NCI-H748 treated with DMSO at 0.1 percent for 48 hours (cell line): ENCODE data around the gene CRYGS.
A peak's percentile ranks its signal among the peaks of the same experiment; 100 is the strongest.
"Not testable (repeated sequence)": the region's sequence is repeated elsewhere in the genome, so short reads cannot be mapped to it uniquely, and the experiment has no call there.

Experiments
- DNase-seq: peaks from one replicate; lab custom pipeline; 2025; lab: John Stamatoyannopoulos, UW

The CRYGS gene

GRCh38 chr3:186544281-186544680 lies at the start of gene CRYGS:
CRYGS (minus strand) TSS chr3:186544380; CDS start chr3:186544326, 54 bp downstream.
- no peak for DNase-seq

GRCh38 chr3:186593862-186594261 lies 49.7 kb upstream of the CRYGS start:
- DNase-seq, result no peak

DNA sequence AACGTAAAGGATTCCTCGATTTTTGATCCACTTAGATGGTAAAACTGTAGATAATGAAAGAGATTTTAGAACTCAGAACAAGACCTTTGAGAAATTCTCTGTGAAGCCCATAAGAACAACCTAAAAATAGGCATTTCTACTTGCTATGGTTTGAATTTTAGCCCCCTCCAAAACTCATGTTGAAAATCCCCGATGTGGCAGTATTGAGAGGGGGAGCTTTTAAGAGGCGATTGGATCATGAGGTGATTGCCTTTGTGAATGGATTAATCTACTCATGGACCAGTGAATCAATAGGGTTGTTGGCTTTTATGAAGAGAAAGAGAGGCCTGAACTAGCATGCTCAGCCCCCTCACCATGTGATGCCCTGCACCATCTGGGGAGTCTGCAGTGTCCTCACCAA lies 48.5 kb upstream of the CRYGS start:
- DNase-seq, result no peak

DNA sequence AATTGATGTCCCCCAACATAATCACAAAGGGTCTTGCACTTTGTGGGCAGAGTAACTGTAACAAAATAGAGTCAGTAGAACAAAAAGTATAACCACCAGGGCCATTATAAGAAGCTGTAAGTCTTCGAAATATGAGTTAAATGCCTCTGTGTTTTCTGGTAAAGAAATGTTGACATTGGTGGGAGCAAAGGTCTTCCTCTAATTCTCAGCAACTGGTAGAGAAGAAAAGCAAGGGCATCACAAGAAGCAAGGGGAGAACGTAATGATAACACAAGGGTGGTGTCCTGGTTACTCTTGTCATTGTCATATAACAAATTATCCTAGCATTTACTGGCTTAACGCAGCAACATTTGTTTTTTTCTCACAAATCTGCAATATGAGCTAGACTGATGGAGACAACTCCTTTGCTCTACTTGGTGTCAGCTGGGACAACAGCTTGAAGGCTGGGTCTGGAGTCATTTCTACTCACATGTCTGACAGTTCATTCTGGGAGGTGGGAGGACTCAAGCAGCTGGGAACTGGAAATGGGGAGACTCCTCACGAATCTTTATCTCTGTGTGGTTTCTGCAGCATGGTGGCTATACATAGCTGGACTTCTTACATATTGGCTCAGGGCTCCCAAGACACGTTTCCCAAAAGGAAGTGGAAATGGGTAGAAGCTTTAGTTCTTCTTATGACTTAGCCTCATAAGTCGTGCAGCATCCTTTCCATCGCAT lies 46.6 kb upstream of the CRYGS start:
- no peak for DNase-seq

DNA sequence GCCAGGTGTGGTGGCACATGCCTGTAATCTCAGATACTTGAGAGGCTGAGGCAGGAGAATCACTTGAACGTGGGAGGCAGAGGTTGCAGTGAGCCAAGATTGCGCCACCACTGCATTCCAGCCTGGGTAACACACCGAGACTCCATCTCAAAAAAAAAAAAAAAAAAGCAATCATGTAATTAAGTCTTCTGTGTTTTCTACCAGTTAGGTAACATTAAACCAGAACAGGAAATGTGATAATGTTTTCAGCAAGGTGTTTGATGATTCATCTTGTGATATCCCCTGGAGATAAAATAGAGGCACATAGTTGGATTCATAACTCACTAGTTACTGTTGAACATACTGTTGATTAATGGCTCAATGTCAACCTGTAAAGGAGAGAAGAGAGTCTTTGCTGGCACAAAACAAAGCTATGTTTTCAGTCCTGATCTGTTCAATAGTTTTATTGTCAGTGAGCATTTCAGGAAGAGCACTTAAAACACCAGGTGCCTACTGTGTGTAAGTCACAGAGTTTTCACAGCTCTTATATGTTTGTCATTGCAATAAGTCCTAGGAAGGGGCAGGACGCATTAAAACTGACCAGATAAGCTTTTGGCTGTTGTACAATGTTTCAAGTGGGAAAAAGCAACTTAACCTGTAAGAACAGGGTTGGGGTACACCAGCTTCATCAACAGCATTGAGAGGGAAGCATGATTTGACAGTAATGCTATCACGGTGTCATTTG lies 45.8 kb upstream of the CRYGS start:
- no peak for DNase-seq

DNA sequence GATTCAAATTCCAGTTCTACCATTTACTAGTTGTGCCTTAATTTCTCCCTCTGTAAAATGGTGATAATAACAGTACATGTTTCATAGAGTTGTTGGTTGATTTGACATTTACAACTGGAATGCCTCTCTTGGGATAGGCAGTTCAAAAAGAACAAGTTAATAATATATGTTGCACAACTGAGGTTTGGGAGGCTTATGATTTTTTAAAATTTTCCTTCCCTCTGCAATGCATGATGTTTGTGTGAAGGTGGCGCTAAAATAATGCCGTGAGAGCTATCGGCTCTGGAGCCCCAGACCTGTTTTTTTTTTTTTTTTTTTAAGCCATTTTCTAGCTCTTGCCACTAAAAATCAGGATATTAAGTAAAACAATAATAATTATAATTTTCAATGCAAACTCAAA lies 44.9 kb upstream of the CRYGS start:
- DNase-seq, result no peak

DNA sequence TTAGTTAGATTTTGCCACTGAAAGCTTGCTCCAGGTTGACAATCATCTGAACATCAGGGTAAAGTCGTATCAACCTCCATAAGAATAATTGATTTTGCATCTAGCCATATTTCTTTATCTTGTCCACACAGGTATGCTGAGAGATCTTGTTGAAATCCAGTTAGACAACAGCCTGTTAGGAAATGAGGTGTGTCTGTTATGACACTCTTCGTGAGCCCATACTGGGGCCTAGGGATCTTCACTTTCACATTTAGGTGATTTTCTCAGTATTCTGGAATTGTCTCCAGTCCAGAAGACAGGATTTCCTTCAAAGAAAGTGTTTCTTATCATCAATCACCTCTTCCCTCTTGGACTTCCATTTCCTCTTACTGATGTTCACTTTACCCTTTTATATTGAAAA lies 44.5 kb upstream of the CRYGS start:
- no peak for DNase-seq

DNA sequence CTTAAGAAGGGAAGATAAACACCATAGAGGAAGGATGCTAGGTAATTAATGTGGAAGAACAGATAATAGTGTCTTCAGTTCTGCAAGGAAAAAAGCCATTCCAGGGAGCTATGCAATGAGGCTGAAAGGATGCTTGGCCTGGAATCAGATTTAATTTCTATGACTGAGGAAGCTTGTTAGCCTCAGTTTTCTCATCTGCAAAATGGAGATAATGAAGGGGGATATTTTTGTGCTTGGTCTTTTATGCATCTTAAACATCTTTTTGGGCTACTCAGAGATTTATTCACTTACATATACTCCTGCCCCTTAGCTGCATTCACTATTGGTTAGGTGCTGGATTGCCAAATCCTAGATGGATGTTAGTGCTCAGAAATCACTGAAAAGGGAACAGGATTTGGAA lies 43.0 kb upstream of the CRYGS start:
- no peak for DNase-seq

GRCh38 chr3:186586245-186586644 lies 42.1 kb upstream of the CRYGS start:
- DNase-seq, result not testable (repeated sequence)

DNA sequence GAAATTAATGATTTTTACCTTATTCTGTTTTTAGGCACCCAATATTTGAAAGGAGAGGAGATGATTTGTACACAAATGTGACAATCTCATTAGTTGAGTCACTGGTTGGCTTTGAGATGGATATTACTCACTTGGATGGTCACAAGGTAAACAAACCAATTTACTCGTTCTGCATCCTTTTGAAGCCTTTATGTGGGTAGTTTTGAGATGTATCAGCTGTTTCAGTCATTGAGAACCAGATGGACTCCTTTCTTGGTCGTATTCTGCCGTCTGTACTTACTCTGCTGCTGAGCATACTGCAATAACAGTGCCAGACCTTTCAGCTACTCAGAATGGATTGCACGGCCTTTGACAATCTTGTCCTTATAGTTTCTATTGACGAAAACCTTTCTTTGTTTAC lies 39.7 kb upstream of the CRYGS start:
- DNase-seq, result no peak

DNA sequence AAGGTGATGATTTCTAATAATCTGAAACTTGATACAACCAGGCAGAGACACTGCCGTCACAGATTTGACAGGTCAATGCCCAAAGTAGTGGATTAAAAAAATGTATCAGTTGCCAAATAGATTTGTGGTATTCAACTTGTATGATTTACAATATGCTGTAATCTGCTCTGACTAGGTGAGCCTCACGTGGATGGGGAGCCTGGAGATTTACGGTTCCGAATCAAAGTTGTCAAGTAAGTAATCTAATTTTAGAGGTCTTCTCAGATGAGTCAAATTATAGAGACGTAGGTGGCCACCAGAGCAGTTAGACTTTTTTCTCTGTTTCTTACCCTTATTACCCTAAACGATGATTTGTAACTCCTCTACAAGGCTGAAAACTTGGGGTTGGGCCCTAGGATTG lies 38.4 kb upstream of the CRYGS start:
- no peak for DNase-seq

GRCh38 chr3:186580785-186581184 lies 36.6 kb upstream of the CRYGS start:
- DNase-seq, result no peak

DNA sequence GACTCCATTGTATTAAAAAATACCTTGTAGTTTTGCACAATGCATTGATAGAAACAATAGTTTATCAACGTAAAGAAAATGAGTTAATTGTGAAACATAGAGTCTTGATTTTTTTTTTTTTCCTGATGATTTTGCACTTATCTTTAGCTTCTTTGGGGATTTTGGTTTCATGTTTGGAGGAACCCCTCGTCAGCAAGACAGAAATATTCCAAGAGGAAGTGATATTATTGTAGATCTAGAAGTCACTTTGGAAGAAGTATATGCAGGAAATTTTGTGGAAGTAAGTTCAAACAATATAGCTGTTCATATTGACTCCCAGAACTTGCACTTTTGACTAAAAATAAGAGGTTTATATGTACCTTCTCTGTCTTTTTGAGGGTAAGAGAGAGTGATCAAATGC lies 33.3 kb upstream of the CRYGS start:
- DNase-seq, result no peak

DNA sequence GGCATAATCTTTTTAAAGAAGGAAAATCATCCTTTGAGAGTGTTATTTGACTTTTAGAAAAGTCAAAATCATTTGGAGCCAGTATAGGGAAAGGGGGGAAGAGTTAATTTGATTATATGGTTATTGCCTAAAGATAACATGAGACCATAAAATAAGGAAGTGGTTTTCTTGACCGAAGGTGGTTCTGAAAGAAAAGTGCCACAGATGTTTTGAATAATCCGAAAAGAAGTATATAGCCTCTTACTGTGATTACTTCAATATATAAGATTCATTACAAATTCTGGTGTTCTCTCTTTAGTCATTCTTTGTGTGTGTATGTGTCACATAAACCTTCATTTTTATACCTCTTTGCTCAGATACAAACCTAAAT lies 27.4 kb upstream of the CRYGS start:
- DNase-seq, result no peak

GRCh38 chr3:186570941-186571643 lies 26.9 kb upstream of the CRYGS start:
- DNase-seq, result no peak

- peak; percentile 92 for DNase-seq
These were observed 26.1 kb upstream of the CRYGS start, which contains the start of gene DNAJB11 for GRCh38 chr3:186570096-186570940. DNAJB11 (plus strand) TSS chr3:186570720; CDS start chr3:186570898, 178 bp downstream.

DNA sequence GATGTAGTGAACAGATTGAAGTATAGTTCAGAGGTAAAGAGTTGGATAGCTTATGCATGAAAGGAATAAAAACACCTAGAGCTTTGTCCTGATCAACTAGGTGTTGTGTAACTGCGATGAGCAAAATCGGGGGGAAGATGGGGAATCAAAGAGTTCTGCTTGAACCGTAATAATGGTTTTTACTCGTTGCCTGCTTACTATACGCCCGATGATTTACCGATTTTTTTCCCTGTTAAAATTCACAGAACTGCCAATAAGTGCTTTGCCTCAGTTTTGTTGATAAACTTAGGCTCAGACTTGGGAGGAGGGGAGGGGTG lies 25.6 kb upstream of the CRYGS start:
- DNase-seq, result no peak

DNA sequence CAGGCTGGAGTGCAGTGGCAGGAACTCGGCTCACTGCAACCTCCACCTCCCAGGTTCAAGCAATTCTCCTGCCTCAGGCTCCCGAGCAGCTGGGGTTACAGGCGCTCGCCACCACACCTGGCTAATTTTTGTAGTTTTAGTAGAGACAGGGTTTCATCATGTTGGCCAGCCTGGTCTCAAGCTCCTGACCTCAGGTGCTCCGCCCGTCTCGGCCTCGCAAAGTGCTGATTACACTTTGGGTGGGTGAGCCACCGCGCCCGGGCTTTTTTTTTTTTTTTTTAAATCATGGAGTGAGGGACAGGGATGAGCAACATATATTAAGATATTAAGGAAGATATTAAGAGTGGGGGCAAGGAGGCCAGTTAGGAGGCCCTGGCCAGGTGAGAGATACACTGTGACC lies 25.2 kb upstream of the CRYGS start:
- DNase-seq, result not testable (repeated sequence)

GRCh38 chr3:186567072-186567921 lies 23.1 kb upstream of the CRYGS start, which contains the start of gene TBCCD1:
TBCCD1 (minus strand) TSS chr3:186567339; CDS start chr3:186564329, 3,010 bp downstream.
- DNase-seq, result peak; percentile 60

DNA sequence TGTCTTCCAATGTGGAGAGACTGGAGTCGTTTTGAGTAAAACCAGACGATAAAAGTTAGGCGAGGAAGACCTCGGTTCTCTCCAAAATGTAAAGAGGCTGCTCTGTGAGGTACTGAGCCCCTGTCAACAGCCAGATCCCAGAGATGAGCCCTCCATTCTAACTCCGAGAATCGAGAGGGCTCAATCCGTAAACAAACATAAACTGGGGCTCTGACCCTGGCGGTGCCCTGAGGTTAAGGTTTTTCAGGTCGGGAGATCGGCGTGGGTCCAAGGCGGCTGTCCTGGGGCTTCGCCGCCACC lies 22.5 kb upstream of the CRYGS start:
- DNase-seq, result no peak

DNA sequence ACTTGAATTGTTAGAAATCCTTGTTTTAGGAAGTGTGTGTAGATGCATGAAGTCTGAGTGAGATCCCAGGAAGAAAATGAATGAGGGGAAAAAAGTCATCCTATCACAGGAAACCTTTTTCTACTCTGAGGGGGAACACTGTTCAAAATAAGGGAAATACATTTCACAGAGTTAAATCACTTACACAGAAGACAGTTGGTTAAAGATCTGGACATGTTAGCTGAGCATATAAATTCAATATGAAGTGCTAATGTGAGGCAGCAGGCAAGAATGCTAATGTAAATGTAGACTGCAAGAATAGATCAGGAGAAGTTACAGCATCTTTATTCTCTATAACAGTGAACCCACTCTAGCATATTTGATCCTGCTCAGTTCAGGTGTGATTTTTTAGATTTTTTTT lies 20.4 kb upstream of the CRYGS start:
- DNase-seq, result no peak
